ENCODE results near the gene GRPEL2. TPM values are rescaled to one million over a fixed set of nuclear protein-coding genes. Genes with fewer than 3 reads are reported as not detected.

Gene GRPEL2
- total RNA-seq = 8.4 and 12.9 TPM in 2 replicates

GRCh38 chr5:149345147-149345891 lies at the start of gene GRPEL2:
Gene GRPEL2, plus strand, starts transcription at chr5:149345499. Its CDS starts 41 bp downstream, at chr5:149345540.

GRCh38 chr5:149357370-149358293 lies 12.3 kb downstream of the GRPEL2 start, which contains the start of gene PCYOX1L:
Gene PCYOX1L, plus strand, starts transcription at chr5:149358046. Its CDS starts 23 bp downstream, at chr5:149358069.

GRCh38 chr5:149379177-149379761 lies 34.0 kb downstream of the GRPEL2 start, which contains the start of gene IL17B:
Gene IL17B, minus strand, starts transcription at chr5:149379292. Its CDS starts 67 bp downstream, at chr5:149379225.

Other genes with a start within 250 kb of the GRPEL2 start
- gene ABLIM3, start 204.0 kb upstream of the GRPEL2 start, total RNA-seq = 4.2 and 7.0 TPM in 2 replicates
- gene AFAP1L1, start 73.6 kb upstream of the GRPEL2 start, total RNA-seq = 9.0 and 12.5 TPM in 2 replicates
- 8.6 and 19.0 TPM in 2 replicates for gene PCYOX1L, start 12.5 kb downstream of the GRPEL2 start, total RNA-seq
- gene IL17B, start 33.8 kb downstream of the GRPEL2 start, total RNA-seq = 0.38 and 2.0 TPM in 2 replicates
- gene CSNK1A1, start 205.9 kb downstream of the GRPEL2 start, total RNA-seq = 190 TPM in 2 replicates
- 1.3 and 2.4 TPM in 2 replicates for gene ARHGEF37, start 236.0 kb downstream of the GRPEL2 start, total RNA-seq